A204.1 (cell line): ENCODE results near the gene MYL11.
"Not testable (repeated sequence)": the region's sequence is repeated elsewhere in the genome, so short reads cannot be mapped to it uniquely, and the experiment has no call there.

ENCODE experiments used
- FAIRE-seq: peaks from 2 replicates; lab custom pipeline; 2012; peaks lifted over from hg19 to GRCh38; lab: Jason Lieb, UNC

The MYL11 gene

GRCh38 chr16:30371248-30371816, 3.3 kb upstream of the MYL11 start:
- FAIRE-seq: no peak

GRCh38 chr16:30372038-30372712, 2.4 kb upstream of the MYL11 start:
- FAIRE-seq: no peak

- FAIRE-seq: no peak
These were observed 1.9 kb upstream of the MYL11 start for GRCh38 chr16:30372725-30373124.

- no peak for FAIRE-seq
These were observed 1.3 kb downstream of the MYL11 start for GRCh38 chr16:30375864-30376263.

GRCh38 chr16:30376461-30376902, 1.9 kb downstream of the MYL11 start:
- no peak for FAIRE-seq

GRCh38 chr16:30377050-30377811, 2.6 kb downstream of the MYL11 start:
- no peak for FAIRE-seq

GRCh38 chr16:30377812-30378235, 3.2 kb downstream of the MYL11 start:
- peak; percentile 48 for FAIRE-seq

- FAIRE-seq: peak; percentile 51
These were observed 3.9 kb downstream of the MYL11 start for GRCh38 chr16:30378236-30379157.

GRCh38 chr16:30379158-30379783, 4.7 kb downstream of the MYL11 start:
- FAIRE-seq: no peak

- FAIRE-seq: no peak
These were observed 5.6 kb downstream of the MYL11 start for GRCh38 chr16:30380072-30380802.

GRCh38 chr16:30380803-30381208, 6.2 kb downstream of the MYL11 start:
- FAIRE-seq: no peak

- no peak for FAIRE-seq
These were observed 6.9 kb downstream of the MYL11 start for GRCh38 chr16:30381291-30382041.

- no peak for FAIRE-seq
These were observed 7.7 kb downstream of the MYL11 start, which contains the start of gene SEPTIN1 for GRCh38 chr16:30382111-30382881. Gene SEPTIN1 (minus strand): TSS chr16:30382561. CDS start chr16:30382542, 19 bp downstream.

GRCh38 chr16:30383521-30383920, 8.9 kb downstream of the MYL11 start:
- FAIRE-seq: no peak

- no peak for FAIRE-seq
These were observed 20.1 kb downstream of the MYL11 start for GRCh38 chr16:30394592-30395154.

GRCh38 chr16:30395155-30395991, 20.8 kb downstream of the MYL11 start, which contains the start of gene ZNF48:
Gene ZNF48 (plus strand): TSS chr16:30395420. CDS start chr16:30395795, 375 bp downstream.
- FAIRE-seq: no peak

- no peak for FAIRE-seq
These were observed 21.5 kb downstream of the MYL11 start for GRCh38 chr16:30395992-30396585.

GRCh38 chr16:30396627-30397026, 22.0 kb downstream of the MYL11 start:
- FAIRE-seq: not testable (repeated sequence)
